NCI-H82 treated with DMSO at 0.1 percent for 48 hours (cell line): ENCODE data around the gene SULT4A1.

Experiments used
- DNase-seq: peaks from one replicate; lab custom pipeline; 2025; ENCODE audit not compliant: unreplicated experiment; lab: John Stamatoyannopoulos, UW

The SULT4A1 gene

DNA sequence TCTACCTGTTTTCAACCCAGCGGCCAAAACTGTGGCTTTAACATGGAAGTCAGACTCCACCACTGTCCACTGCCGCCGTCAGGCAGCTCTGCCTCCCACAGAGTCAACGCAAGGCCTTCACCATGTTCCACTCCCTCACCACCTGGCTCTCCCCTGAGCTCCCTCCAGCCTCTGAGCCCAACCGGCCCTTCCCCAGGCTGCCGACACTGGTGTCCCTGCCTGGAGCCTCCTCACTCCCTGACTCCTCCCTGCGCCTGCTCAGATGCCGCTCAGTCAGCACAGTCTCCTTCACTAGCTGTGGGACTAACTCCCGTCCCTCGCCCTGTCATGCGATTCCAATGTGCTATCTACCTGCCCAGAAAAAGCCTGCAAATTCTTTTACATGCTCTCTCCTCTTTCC, 16.3 kb downstream of the SULT4A1 start:
- no peak for DNase-seq

DNA sequence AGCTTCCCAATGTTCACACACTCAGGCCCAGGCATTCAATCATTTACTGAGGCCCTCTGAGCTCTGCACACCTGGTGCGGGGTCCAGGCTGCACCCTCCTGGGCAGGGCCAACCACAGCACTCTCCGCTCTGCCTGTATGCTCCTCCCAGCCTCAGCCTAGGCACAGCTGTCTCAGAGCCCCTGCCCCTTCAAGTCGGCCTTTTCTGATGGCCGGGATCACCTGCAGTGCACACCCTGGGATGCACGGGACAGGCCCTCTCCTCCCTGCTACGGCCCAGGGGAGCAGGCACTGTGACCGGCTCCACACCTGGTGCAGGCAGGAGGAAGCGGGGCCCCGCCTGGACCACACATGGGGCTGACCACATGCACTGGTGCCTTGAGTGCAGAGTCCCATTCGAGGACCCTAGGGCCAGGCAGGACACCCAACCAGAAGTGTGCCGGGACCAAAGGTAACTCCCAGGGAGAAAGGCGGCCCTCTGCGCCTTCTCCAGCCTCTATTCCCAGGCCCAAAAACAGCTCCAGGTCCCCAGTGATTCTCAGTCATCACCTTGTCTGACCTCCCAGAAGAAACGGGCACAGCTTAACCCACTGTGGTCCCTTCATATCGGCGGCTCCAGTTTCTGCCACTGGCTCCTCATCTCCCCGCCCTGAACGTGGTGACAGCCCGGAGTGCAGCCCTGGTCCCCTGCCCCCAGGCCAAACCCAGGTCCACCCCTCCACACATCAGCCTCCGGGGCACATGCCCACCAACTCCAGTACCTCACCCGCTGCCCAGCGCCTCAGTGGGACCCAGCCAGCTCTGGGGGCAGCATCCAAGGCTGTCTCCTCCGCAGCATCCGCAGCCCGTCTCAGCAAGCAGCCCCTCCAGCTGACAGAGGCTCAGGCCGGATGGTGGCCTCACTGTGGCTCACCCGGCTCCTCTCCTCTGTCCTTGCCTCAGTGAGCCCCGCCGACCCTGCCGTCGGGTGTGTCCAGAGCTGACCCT, 17.5 kb downstream of the SULT4A1 start:
- DNase-seq = no peak

DNA sequence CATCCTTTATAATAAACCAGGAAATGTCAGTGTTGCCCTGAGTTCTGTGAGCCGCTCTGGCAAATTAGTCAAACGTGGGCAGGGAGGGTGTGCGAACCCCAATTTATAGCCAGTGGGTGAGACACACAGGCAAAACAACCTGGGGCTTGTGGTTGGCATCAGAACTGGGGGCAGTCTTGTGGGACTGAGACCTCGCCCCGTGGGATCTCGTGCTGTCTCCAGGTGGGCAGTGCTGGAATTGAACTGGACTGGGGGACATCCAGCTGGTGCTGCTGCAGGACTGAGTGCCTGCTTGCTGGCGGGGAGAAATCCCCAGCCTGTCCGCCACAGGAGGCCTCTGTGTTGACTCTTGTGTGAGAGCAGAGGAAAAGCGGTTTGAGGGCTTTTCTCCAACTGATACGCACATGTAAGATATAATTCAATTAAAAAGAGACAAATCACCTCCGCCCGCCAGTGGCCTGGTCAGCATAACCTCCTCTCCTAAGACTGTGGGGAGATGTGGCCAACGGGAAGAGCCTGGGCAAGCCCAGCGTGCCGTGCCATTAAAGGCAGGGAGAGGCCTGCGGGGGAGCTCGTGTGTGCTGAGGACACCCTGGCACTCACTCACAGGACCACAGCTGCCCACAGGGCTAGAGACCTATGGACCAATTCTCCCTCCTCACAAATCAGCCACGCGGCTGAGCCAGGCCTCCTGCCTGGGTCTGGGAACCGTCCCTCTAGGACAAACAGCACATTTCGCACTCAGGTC, 18.4 kb downstream of the SULT4A1 start:
- DNase-seq = no peak

DNA sequence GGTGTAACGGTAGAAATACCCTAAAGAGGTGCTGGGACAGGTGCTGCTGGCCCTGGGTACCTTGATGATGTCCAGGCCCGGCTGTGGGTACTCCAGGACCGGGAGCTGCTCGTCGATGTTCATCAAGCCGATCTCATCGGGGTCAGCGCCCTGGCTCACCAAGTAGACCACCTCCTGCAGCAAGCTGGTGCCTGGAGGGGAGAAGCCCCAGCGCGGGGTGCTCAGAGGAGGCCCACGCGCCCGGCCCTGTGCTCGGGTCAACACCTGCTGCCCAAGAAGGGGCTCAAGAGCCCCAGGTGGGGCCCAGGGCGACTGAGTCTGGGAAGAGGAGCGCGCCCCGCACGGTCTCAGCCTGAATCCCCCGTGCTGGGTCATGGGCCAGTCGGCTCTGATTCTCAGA, 20.6 kb downstream of the SULT4A1 start:
- no peak for DNase-seq

DNA sequence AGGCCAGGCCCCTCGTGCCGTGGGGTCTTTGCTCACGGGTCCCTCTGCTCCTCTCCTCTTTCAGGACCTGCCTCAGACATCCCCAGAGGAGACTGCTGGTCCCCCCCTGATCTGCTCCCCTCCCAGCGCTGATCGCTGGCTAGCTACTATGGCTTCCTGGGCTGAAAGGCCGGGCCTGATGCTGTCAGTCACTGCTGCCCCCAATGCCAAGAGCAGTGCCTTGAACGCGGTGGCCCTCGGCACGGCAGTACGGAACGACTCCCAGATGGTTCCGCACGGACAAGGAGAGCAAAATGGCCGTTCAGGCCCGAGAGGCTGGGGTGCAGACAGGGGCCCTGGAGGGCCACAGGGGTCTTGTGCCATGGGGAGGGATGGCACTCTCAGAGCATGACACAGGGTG, 21.5 kb downstream of the SULT4A1 start:
- no peak for DNase-seq

DNA sequence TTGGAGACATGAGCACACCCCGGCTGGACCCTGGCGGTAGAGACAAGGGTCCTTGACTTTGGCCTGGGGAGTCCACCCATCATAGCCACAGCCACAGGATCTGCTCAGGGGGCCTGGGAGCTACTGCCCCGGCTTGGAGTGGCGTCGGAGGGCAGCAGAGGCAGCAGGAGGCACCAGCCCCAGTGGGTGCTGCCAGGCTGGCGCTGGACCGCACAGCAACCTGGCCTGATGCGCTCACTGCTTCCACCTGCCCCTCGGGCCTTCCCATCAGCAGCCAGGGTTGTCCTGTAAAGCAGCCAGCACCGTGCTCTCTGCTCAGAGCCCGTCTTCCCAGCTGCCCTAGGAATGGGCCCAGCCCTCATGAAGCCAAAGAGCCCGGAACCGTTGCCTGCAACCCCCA, 21.9 kb downstream of the SULT4A1 start:
- DNase-seq = no peak

DNA sequence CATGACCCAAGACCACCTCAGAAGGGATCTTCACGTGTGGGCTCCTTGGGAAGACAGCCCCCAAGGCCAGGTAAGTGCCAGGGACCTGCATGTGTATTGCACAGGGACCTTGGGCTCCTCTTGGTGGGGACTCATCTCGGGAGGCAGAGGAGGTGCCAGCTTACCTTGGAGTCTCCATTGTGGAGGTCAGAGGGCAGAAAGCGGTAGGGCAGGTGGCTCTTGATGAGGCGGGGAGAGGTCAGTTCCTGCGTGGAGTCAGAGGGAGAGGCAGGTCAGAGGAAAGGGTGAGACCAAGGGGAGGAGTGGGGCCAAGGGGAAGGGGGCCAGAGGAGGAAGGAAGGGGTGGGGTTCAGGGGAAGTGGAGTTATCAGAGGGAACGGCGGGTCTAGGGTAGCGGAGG, 22.5 kb downstream of the SULT4A1 start:
- DNase-seq = no peak

DNA sequence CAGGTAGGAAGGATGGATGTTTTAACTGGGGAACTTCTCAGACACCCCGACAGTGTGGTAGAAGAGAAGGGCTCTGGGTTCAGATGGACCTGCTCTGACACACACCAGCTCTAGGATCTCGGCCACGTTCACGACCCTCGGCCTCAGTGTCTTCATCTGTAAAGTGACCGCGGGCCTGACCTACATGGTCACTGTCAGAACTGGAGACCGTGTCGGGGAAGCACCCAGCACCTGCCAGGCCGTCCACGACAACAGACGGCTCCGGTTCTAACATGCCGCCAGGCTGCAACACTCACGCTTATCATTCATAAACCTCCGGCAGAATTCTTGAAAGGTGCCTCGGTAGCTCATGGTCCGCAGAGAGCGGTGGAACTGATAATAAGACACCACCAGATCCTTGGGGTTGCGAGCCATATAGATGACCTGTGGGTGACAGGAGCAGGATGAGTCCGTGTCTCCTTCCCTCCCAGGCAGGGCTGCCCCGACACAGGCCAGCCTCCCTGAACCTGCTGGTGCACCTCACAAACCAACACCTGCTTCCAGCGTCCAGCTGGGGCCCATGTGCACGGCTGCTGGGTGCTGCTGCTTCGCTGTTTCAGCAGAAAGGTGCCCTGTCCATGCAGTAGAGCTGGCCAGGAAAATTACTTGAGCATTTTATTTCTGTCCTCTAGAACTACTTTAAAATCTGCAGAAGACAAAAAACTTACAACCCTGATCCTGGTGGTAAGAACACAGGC, 23.6 kb downstream of the SULT4A1 start:
- no peak for DNase-seq

DNA sequence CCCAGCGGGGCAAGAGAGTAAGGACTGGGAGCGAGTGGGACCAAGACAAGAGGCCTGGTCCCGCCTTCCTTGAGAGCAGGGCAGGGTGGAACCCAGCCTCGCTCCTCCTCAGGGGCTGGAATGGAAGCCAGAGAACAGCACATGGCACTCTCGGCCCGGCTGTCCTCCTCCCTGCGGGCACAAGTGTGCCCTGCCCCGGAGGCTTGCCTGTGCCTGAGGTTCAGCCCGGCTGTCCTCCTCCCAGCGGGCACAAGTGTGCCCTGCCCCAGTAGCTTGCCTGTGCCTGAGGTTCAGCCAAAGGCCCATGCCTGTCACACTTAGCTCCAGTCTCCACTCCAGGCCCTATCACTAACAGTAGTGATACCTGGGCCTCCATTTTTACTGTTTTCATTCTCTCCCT, 24.2 kb downstream of the SULT4A1 start:
- DNase-seq = no peak

DNA sequence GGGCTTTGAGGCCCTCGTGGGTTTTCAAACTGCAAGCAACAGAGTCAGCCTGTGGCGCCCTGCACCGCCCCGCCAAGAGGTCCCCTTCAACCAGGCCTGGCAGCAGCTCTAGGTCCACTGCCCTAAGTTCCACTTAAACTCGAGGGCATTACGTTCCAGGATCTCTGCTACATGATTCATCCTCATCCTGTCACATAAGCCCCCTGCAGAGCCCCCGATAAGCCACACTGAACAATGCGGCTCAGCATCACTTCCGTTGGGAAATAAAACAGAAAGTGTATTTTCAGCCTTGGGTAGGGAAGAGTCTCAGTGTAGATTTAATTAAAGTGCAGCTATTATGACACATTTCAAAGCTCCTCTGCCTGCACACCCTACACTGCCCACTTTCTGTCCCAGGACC, 24.6 kb downstream of the SULT4A1 start:
- DNase-seq = no peak

DNA sequence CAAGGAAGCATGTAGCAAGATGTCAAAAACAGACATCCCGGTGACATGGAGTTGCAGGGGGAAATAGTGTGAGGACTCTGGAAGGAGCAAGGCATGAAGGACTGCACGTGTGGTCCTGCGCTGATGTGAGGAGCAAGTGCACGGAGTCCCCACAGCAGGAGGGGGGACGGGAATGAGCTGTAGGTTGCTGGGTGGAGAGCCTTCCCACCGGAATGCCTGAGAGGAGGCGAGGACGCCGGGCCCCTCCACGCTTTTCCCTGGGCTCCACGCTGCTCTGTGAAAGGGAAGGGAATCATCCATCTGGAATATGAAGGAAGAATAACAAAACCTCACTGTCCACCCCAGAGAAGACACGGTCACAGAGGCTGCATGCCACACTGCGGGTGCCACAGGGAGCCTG, 26.6 kb downstream of the SULT4A1 start:
- DNase-seq = no peak

DNA sequence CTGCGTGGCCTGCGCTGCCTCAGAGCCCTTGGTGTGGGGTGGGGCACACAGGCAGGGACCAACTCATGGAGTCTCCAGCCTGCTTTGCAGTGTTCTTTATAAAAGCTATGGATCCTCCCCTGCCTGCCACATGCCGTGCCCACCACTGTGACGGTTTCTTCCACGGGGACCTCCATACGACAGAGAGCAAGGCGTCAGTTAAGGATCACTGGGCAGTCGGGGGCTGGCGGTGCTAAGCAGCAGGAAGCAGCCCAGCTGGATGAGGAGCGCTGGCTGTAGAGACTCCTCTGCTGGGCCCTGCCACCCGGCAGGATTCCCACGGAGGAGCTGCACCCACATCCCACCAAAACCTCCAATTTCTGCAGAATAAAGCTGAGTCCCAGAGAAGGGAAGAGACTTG, 27.1 kb downstream of the SULT4A1 start:
- DNase-seq = no peak

DNA sequence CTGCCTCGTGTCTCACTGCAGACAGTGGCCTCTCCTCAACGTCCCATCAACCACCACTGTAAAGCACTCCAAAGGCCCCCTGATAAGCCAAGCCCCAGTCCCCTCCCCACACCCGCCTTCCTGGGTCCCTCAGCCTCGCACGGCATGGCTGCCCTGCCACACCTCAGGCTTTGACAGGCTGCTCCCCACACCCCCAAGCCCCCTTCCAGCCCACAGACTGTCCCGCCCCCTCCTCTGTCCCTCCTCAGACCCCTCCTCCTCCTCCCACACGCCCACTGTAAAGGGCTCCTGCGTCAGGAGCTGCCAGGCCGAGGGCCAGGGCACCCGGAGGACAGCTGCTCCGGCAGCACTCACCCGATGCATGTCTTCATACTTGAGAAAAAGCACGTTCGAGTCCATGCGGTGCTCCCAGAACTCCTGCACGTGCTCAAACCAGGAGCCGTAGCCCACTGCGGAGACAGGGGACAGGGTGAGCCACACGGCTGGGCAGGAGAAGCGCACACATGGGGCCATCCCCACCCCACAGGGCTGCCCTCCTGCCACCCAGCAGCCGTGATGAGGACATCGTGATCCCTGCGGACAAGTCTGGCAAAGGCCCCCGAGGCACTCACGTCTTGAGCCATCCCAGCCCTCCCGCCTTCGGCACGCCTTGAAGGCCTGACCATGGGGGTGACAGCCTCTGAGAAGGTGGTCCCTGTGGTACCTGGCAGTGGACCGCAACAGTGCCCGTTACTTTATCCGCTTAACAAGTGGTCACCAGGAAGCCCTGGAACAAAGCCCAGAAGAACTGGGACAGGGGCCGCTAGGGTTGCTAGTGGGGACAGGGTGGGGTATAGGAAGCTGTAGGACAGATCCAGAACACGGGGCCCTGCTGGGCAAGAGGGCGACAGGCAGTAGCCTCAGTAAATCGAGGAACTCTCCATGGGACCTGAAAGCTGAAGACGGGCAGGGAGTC, 28.8 kb downstream of the SULT4A1 start:
- DNase-seq = no peak

DNA sequence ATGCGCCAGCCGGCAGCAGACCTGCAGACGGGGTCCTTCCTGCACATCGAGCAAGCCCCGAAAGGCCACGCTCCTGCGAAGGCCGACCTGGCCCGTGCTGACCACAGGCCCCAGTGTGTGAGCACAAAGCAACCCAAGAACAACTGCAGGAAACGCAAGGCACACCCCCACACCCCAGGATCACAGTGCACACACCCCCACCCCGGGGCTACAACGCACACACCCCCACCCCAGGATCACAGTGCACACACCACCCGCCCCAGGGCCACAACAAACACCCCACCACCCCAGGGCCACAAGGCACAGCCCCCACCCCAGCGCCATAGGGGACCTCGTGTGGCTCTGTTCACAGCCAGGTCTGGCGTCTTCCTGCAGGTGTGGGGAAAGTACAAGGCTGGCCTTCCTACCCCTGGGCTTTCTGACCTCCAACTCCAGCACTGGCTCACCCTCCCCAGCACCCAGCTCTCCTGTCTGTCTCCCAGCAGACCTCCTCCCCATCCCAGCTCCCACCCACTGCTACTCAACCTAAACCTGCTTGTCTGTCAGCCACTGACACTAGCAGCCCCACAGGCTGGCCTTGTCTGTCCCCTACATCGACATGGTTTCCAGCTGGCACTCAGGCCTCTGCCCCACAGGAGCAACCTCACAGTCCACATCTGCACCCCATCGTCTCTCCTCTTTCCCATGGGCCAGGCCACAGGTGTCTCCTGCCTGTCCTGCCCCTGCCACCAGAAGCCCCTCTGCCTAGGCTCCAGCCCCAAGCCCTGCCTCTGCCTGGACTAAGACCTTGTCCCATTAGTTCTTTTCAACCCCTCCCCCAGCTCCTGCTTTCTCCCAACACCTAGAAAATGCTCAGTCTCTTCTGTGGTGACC, 29.7 kb downstream of the SULT4A1 start:
- no peak for DNase-seq

DNA sequence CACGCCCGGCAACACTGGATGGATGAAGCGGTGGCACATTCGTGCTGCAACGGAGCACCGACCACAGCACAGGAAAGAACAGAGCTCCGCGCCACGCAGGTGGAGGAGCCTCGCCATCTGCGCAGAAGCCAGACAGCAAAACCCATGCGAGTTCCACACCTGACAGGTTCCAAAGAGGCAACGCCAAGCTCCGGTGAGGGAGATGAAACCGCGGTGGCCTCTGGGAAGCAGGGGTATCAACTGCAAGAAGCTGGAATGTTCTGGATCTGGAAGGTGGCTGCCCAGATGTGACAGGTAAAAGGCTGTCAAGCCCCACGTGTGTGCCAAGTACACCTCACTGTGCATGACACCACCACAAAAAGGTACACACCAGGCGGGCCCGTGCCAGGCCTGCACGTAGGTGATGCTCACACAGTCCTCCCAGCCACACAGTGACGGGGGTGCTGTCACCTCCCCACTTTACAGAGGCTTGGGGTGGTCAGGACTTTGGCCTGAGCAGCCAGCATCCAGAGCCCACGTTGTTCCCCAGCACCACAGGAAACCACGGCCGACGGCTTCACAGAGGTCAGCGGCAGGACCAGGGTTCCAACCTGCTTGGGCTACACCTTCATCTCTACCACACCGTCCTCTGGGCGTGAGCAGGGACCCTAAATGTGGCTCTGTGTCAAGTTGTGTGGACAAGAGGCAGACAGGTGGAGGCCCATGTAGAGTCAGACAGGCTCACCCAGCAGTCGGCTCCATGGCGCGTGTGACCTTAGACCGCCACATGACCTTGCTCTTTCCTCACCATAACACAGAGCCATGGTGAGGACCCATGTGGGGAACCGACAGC, 30.5 kb downstream of the SULT4A1 start:
- DNase-seq = no peak

DNA sequence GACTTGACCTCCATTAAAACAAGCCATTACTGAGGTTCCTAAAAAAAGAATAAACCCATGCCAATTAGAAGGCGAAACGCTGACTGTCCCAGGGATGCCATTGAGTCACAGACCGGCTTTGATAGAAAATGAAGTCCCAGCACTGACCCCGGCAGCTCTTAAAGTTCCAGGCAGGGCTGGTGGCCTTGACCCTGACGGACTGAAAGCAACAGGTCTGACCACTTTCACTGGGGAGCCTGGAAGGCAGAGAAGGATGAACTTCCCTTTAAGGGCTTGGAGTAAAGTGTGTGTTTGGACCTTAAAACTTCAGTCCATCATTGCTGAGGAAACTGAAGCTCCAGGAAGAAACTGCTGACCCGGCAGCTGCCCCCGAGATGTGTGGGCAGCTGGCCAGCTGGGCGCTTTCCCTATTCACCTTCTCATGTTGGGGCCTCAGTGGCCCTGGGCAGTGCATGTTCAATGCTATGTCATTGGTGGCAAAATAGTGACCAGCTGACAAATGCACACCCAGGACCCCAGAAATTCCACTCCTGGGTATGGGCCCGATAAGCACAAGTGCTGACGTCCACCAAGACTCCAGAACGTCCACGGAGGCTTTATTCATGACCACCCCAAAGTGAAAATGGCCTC, 31.3 kb downstream of the SULT4A1 start:
- no peak for DNase-seq

DNA sequence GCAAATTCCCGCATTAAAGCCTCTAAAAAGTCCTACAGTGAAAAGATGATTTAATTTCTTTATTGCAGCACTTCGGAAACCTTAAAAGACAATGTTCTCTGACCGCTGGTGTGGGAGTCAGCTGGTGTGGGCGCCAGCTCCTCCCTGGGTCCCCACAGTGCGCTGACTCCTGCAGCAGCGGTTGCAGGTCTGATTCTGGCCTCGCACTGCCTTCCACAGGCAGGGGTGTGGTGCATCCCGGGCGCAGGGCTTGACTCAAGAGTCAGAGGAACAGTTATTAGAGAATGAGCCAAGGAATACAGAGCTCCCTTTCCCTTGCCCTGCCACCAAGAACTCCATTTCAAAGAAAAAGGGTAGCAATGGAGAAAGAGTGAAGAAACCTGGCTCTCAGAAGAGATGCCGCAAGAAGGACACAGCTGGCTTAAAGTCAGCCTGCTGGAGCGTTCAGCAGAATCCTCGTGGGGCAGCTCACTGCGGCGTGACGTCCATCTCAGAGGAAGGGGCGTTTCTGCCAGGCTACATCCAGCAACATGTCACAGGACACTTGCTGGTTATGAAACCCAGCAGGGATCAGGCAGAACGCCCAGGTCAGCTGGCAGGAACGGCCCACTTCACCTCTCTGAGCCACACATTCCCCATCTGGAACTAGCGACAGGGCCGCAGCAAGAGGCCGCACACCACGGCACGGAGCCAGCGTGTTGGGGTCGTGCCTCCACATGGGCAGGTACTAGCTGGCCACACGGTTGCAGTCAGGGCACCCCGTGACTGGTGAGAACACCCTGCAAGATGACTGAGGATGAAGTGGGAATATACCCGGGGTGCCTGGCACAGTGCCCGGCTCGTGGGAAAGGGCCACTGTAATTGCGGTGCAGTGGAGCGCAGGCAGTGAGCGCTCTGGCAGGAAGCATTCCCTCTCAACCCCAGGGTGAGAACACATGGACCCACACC, 32.1 kb downstream of the SULT4A1 start:
- DNase-seq = no peak
